ENCODE measurements around the gene TMPRSS11D.

DNA sequence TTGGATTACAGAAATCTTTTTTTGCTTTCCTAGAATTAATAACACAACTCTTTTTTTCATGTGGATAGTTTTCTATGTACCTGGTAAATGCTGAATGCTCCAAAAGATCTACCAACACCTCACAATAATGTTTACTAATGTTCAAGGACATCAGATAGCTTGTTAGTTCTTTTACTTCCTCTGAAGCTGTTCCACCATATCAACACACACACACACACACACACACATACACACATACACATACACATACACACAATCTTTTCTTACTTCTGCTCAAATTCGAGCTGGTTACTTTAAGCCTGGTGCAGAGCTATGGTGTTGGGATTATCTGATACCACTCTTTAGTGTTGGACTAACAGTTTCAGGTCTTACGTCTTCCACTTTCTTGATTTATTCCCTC lies 28.3 kb upstream of the TMPRSS11D start:
- TF ChIP-seq POLR2A (IDR thresholded peaks at IDR 0.05; ENCODE audit: low read length), result no peak
- no peak for TF ChIP-seq CTCF (IDR thresholded peaks at IDR 0.05)
- no peak for TF ChIP-seq CHD4 (IDR thresholded peaks at IDR 0.05; ENCODE audit: borderline replicate concordance)
- no peak for TF ChIP-seq JUN (IDR thresholded peaks at IDR 0.05)
- TF ChIP-seq FOSB (CRISPR knock-in tag; IDR thresholded peaks at IDR 0.05), result no peak
- TF ChIP-seq REST (IDR thresholded peaks at IDR 0.05), result no peak
- TF ChIP-seq, protein P1, sequence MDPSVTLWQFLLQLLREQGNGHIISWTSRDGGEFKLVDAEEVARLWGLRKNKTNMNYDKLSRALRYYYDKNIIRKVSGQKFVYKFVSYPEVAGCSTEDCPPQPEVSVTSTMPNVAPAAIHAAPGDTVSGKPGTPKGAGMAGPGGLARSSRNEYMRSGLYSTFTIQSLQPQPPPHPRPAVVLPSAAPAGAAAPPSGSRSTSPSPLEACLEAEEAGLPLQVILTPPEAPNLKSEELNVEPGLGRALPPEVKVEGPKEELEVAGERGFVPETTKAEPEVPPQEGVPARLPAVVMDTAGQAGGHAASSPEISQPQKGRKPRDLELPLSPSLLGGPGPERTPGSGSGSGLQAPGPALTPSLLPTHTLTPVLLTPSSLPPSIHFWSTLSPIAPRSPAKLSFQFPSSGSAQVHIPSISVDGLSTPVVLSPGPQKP (IDR thresholded peaks at IDR 0.05; ENCODE audit: low read depth, low read length), result no peak
- TF ChIP-seq EP300 (IDR thresholded peaks at IDR 0.05), result no peak
